Posterior cingulate gyrus (tissue), 11 donors: ENCODE measurements around the gene AHSA1.

Source experiments
- DNase-seq, 10 donors: peaks; one replicate each; pipeline versions ENCODE4 v3.0.0 to v3.0.0-alpha.2; 2020 to 2021; ENCODE audit warnings: mixed read lengths in 3 of 10
- intact Hi-C: fragments of 100-400 bp; cut with DNase I; formaldehyde crosslinking; loops from one replicate; pipeline ENCODE4 v1.15.1; 2023

The AHSA1 gene

GRCh38 chr14:77503138-77503537, 45.2 kb downstream of the AHSA1 start:
- intact Hi-C loops, result no loop called here
- DNase-seq, result no peak

DNA sequence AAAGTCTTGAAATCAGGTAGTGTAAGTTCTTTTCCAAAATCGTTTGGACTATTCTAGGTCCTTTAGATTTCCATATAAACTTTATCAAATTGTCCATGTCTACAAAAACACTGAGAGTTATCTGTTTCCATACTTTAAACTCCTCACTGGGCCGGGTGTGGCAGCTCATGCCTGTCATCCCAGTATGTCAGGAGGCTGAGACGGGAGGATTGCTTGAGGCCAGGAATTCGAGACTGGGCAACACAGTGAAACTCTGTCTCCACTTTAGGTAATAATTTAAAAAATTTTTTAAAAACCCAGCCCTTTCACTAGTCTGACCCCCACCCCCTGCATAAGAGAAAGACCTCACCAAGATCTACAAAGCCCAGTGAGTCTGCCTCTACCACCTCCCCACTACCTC, 47.1 kb downstream of the AHSA1 start:
- no peak for DNase-seq
- intact Hi-C loops, result no loop called here

GRCh38 chr14:77507762-77508161, 49.9 kb downstream of the AHSA1 start:
- intact Hi-C loops, result loop anchor here (2.0 kb wide), 1 partner anchor 79 kb away; no protein-coding TSS in a partner anchor
- DNase-seq, result no peak

DNA sequence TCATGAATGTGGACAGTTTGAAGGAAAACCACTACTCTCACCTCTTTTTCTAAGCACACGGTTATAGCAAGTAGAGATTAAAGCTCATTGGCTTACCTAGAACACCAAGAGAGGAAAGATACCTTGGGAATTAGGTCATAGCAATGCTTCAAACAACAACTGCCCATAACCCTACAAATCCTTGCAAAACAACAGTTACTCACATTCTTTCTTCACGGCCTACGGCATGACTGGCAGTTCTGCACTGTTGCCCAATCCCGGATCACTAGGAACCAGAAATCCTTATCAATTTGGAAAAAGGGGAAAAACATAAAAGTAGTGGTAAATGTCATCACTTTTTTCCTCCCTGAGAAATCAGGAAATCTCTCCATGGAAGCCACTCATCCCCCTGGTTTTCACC, 50.4 kb downstream of the AHSA1 start:
- intact Hi-C loops, result loop anchor here (2.0 kb wide), 1 partner anchor 79 kb away; no protein-coding TSS in a partner anchor
- no peak for DNase-seq

GRCh38 chr14:77508876-77509275, 51.0 kb downstream of the AHSA1 start:
- intact Hi-C loops, result loop anchor here (2.0 kb wide), 1 partner anchor 78 kb away; no protein-coding TSS in a partner anchor
- no peak for DNase-seq

- intact Hi-C loops, result loop anchor here (2.0 kb wide), 1 partner anchor 77 kb away; no protein-coding TSS in a partner anchor
- no peak for DNase-seq
Observed at GRCh38 chr14:77509366-77509765, 51.5 kb downstream of the AHSA1 start.

GRCh38 chr14:77511486-77512162, 53.7 kb downstream of the AHSA1 start:
- intact Hi-C loops, result no loop called here
- DNase-seq, result no peak

DNA sequence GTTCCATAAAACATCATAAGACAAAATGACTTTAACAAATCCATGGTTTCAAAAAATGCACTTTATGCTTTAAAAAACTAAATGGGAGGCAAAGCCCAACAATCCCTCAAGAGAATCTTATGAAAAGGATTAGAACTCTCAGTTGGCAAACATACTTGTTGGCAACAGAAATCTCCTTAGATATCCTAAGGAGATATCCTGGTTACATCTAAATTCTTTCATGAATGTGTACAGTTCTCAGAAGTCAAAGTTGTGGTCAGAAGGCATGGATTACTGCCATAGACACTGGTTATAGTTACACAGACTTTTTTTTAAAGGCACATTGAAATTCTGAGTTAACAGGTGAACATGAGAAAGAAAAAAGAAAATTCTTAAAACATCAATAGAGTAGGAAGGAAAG, 58.2 kb downstream of the AHSA1 start:
- intact Hi-C loops, result no loop called here
- no peak for DNase-seq
